GM23248 (cell line): ENCODE results near the gene GNB1.

ENCODE experiments used
- EZH2 ChIP-seq: fragments of 200-600 bp; sonication (generic); IDR thresholded peaks from 2 replicates; pipeline ENCODE4 v1.6.1; 2018; ENCODE audit warnings: antibody characterized with exemption, mild to moderate bottlenecking; ENCODE audit not compliant: insufficient read depth, poor library complexity, severe bottlenecking
- EZH2phosphoT487 ChIP-seq: fragments of 200-600 bp; sonication (generic); IDR thresholded peaks from 2 replicates; pipeline ENCODE4 v1.6.1; 2018; ENCODE audit warnings: antibody characterized with exemption, moderate library complexity, mild to moderate bottlenecking, low read depth; ENCODE audit not compliant: insufficient read depth

DNA sequence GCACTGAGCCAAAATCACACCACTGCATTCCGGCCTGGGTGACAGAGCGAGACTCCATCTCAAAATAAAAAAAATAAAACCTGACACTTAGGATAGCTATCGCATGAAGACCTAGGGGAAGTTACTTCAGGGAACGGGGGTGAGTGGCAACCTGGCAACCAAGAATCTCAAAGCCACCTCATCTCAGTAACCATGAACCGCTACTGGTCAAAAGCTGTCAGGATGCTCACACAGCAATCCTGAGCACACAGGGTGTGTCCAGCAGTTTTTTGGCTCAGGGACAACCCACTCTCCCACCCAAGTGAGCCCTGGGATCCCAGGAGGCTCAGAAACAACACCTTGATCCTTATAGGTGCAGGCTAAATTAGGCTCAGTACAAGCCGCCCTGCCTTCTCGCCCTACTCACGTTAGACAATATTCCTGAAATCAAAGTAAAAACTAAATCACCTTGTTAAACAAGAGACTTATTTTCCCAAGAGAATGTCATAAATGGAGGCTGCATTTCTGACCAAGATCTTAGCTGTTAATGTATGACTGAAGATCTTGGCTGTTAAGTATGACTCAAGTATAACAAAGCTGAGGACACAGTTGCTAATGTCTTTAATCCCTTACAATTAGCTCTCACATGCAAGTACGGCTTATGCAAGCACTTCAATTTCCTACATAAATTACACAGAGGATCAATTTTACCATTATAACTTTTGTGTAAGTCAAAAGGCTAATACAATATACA lies 64.4 kb downstream of the GNB1 start:
- no peak for TF ChIP-seq EZH2
- no peak for TF ChIP-seq EZH2phosphoT487
